Vagina (tissue), 2 donors: ENCODE measurements around the gene MCAM.

ENCODE experiments used
- POLR2A ChIP-seq, 2 donors: fragments of 450-650 bp; IDR thresholded peaks; one replicate each; pipeline ENCODE4 v1.6.1; 2017; ENCODE audit warnings: antibody characterized with exemption in 2 of 2, mild to moderate bottlenecking in 2 of 2, moderate library complexity in 2 of 2
- TF ChIP-seq, protein P1 (sequence below), 3 experiments: fragments of 450-650 bp in 2 of 3; fragments of 200-600 bp in 1 of 3; sonication (generic) in 1 of 3; IDR thresholded peaks; one replicate each; pipeline ENCODE4 v1.5.1; 2017 to 2019; ENCODE audit warnings: antibody characterized with exemption in 3 of 3, mild to moderate bottlenecking in 2 of 3, moderate library complexity in 2 of 3

DNA sequence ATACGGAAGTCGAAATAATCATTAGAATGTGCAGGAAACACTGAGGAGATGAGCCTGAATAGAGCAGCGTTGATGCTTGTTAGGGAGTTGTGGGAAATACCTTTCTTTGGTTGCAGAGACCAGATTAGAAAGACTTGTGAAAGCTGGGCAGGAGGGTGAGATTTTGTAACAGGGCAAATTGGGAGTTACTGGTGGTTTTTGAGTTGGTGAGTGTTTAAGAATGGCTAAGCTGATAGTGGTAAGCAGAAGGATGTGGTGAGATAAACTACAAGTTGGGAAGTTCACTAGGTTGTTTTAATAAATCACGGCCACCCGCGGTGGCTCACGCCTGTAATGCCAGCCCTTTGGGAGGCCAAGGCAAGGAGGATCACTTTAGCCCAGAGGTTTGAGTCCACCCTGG is 34.4 kb downstream of the MCAM start:
- TF ChIP-seq, protein P1, sequence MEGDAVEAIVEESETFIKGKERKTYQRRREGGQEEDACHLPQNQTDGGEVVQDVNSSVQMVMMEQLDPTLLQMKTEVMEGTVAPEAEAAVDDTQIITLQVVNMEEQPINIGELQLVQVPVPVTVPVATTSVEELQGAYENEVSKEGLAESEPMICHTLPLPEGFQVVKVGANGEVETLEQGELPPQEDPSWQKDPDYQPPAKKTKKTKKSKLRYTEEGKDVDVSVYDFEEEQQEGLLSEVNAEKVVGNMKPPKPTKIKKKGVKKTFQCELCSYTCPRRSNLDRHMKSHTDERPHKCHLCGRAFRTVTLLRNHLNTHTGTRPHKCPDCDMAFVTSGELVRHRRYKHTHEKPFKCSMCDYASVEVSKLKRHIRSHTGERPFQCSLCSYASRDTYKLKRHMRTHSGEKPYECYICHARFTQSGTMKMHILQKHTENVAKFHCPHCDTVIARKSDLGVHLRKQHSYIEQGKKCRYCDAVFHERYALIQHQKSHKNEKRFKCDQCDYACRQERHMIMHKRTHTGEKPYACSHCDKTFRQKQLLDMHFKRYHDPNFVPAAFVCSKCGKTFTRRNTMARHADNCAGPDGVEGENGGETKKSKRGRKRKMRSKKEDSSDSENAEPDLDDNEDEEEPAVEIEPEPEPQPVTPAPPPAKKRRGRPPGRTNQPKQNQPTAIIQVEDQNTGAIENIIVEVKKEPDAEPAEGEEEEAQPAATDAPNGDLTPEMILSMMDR (IDR thresholded peaks at IDR 0.05): no peak
- TF ChIP-seq POLR2A (IDR thresholded peaks at IDR 0.05): no peak
